GM19463 (cell line): Measurements from ENCODE around the gene GDI2.
"Not testable (repeated sequence)": the region's sequence is repeated elsewhere in the genome, so short reads cannot be mapped to it uniquely, and the experiment has no call there.

Source experiments
- ATAC-seq: cut with Tn5 transposase; IDR thresholded peaks from one replicate; pipeline ENCODE4 v1.9.1; 2021; ENCODE audit warnings: mild to moderate bottlenecking, moderate library complexity; ENCODE audit not compliant: unreplicated experiment

Gene GDI2

DNA sequence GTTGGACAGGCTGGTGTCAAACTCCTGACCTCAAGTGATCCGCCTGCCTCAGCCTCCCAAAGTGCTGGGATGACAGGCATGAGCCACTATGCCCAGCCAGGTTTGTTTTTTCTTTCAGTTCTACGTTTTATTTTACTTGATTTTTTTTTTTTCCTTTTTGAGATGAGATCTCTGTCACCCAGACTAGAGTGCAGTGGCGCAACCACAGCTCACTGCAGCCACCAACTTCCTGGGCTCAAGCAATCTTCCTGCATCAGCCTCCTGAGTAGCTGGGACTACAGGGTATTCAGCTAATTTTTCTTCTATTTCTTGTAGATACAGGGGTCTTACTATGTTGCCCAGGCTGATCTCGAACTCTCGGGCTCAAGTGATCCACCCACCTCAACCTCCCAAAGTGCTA lies 24.3 kb downstream of the GDI2 start:
- ATAC-seq, result no peak

DNA sequence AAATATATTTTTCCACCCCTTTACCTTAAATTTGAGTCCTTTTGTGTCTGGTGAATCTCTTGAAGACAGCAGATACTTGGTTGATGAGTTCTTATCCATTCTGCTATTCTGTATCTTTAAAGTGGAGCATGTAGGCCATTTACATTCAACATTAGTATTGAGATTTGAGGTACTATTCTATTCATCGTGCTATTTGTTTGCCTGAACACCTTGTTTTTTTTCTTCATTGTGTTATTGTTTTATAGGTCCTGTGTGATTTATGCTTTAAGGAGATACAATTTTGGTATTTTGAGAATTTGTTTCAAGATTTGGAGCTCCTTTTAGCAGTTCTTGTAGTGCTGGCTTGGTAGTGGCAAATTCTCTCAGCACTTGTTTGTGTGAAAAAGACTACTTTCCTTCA lies 29.9 kb downstream of the GDI2 start:
- ATAC-seq, result no peak

DNA sequence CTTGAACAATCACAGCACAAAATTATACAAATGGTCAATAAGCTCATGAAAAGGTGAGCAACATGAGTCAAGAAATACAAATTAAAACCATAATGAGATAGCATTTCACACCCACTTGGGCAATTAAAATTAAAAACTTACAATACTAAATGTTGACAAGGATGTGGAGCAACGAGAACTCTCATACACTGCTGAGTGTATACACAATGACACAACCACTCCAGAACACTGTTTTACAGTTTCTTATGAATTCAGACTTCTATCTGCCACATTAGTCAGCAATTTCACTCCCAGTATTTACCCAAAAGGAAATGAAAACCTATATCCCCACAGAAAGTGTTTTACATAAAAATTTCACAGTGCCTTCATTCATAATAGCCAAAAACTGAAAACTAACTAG lies 31.1 kb downstream of the GDI2 start:
- ATAC-seq, result no peak

DNA sequence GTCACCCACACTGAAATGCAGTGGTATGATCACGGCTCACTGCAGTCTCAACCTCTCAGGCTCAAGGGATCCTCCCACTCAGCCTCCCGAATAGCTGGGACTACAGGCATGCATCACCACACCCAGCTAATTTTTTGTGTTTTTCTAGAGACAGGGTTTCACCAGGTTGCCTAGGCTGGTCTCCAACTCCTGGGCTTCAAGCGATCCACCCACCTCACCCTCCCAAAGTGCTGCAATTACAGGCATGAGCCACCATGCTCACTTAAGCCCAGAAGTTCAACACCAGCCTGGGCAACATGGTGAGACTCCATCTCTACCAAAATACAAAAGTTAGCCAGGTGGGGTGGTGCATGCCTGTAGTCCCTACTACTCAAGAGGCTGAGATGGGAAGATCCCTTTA lies 33.5 kb downstream of the GDI2 start:
- ATAC-seq, result no peak

DNA sequence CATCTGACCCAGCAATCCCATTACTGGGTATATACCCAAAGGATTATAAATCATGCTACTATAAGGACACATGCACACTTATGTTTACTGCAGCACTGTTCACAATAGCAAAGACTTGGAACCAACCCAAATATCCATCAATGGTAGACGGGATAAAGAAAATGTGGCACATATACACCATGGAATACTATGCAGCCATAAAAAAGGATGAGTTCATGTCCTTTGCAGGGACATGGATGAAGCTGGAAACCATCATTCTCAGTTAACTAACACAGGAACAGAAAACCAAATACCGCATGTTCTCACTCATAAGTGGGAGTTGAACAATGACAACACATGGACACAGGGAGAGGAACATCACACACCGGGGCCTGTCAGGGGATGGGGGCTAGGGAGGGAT lies 35.5 kb downstream of the GDI2 start:
- not testable (repeated sequence) for ATAC-seq

DNA sequence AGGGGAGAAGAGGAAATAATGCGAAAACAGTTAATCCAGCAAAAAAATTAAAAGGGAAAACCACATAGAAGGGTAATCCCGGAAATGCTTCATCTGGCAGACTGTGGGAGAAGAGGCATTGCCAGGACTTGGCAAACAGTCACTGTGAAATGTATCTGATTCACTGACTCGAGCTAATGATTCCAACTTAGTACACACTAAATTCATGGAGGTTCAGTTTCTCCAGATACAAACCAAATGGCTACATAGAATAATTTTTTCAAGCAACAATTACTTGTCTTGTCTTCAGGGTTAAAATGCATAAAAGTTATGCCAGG lies 36.4 kb downstream of the GDI2 start:
- no peak for ATAC-seq

DNA sequence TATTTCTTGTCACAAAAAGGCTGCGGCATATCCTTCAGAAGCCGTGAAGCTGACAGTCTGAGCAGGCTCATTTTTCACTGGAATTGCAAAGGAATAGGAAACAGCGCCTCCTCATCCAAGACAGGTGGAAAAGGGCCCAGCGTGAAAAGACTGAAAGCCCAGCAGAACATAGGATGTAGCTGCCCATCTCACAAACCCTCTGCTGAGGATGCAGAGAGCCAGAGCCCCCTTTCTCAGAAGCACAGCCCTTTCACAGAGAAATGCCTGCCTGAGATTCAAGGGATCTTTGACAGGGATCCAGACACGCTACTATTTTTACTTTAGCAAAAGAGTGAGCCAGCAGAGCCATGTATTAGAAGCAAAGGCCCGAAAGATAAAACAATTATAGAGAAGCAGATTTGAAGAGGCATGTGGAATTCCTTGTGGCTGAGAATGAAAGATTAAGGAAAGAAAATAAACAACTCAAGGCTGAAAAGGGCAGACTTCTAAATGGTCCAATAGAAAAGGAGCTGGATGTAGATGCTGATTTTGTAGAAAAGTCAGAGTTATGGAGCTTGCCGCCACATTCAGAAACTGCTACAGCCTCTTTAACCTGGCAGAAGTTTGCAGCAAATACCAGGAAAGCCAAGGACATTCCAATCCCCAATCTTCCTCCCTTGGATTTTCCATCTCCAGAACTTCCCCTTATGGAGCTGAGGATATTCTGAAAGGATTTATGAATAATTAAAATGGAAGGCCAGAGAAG lies 36.9 kb downstream of the GDI2 start:
- no peak for ATAC-seq

DNA sequence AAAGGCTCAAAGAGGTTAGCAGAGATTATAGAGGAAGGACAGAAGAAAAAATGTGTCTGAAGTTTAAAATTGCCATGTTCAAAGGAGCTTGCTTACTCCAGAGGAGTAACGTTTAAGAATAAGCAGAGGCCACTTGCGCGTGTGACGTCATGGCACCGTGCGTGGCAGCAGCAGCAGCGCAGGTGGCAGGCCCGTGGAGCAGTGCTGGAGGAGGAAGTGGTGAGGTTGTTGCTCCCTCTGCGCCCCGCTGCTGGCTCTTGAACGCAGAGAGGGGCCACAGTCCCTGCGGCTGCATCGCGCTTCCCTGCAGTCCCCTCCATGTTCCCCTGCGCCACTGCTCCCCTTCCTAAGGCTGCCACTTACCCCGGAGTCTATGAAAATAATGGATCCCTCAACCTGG lies 37.5 kb downstream of the GDI2 start:
- no peak for ATAC-seq

DNA sequence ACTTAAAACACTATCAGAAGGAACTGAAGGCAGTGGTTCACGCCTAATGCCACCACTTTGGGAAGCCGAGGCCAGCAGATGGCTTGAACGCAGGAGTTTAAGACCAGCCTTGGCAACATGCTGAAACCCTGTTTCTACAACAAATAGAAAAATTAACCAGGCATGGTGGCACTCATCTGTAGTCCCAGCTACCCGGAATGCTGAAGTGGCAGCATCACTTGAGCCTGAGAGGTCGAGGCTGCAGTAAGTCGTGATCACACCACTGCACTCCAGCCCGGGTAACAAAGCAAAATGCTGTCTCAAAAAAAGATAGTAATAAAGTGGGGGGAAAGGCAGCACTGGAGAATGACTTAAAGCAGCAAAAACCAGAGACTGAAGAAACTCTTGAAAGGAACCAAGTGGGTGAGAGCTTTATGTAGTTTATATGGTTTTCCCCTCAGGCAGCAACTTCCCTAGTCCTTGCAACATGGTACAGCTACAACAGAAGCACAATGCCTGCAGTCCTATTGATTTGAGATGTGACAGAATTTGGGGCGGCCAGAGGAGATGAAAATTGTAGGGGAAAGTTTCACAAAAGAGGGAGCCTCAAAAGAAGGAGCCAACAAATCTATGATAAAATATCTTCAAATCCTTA lies 38.1 kb downstream of the GDI2 start:
- no peak for ATAC-seq

DNA sequence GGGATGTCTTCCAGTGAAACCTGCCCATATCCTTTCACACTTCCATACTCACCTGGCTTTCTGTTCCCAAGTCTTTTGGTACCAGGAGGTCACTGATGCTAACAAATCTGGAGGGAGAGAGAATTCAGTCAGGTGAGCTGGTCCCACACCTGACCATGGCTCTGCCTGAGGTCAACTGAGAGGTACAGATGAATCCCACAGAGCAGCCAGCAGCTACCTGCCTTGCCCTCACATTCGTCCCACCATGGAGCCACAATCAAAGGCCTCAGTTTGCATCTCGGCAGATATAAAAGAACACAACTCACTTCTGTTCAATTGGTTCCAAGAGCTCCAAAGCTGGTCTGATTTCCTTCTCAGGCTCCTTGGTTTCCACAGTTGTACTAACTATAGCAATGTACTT lies 47.0 kb downstream of the GDI2 start:
- ATAC-seq, result no peak

DNA sequence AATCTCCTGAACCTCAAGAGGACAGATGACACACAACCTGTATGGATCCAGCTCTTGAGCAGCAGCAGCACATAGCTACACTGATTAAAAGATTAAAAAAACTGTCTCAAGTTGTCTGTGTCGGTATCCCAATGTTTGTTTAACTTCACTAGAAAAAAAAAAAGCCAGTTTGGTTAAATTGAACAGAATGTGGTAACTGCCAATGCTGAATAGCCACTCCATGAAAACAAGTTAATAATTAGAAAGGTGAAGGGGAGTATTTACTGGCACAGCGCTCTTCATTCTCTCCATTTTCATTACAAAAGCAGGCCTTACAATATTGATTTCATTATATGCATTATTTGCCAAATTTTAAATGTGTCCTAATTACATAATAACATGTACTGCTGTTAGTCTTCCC lies 47.6 kb downstream of the GDI2 start:
- ATAC-seq, result no peak

DNA sequence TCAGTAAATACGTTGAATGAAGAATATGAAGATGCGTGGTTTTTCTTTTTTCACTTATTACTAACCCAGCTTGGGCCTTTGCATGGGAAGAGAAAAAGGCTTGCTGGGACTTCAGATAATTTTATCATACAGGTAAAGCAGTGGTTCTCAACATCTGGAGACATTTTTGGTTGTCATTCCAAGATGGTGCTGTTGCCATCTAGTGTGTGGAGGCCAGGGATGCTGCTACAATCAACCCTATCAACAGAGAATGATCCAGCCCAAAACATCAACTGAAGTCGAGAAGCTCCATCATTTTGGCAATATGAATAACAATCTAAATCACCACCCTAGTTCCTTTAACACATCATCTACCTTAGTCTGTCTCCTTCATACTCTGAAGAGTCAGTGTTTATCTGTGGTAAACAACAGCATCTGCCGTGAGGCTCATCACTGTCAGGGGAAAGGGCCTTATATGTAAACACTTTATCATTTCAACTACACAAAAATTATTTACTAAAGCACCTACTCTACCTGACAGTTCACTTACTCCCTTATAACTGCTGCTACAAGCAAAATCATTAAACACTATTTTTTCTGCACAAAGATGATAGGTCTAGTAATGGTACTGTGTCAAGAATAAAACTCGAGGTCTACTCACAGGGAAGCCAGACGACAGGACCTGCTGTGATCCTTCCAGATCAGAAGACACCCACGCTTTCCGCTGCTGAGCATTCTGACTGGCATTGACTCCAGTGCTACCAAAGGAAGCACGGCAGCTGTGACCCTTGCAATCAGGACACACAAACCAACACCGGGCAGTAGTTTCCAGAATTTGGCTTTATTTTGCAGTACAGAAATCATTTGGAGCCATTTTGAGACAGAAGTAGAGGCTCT lies 48.6 kb downstream of the GDI2 start:
- no peak for ATAC-seq

DNA sequence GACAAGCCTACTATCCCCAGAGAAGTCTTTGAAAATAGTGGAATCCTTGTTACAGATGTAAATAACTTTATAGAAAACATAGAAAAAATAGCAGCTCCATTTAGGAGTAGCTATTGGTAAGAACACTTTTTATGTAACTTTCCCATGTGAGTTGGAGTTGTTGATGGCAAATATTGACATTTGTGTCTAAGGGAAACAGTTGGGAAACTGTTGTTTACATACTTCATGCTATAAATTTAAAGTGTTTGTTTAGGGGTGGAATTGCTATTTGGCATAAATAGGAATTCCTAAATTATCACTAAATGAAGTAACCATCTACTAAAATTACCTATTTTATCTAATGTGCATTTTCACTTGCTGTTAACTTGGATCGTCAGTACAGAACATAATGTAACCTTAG lies 50.7 kb downstream of the GDI2 start:
- no peak for ATAC-seq

DNA sequence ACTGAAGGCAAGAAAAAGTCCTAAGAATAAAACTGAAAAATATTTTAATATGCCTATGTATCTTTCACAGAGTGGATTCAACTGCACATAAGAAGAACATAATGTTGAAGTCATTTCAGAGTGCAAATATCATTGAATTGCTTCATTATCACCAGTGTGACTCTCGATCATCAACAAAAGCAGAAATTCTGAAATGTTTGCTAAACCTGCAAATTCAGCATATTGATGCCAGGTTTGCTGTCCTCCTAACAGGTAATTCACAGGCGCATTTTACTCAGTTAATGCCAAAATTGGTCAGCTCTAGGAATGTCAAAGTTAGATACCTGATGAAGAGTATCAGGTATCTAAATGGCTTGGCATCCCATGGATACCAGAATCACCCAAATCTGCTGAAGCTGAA lies 52.0 kb downstream of the GDI2 start:
- no peak for ATAC-seq

DNA sequence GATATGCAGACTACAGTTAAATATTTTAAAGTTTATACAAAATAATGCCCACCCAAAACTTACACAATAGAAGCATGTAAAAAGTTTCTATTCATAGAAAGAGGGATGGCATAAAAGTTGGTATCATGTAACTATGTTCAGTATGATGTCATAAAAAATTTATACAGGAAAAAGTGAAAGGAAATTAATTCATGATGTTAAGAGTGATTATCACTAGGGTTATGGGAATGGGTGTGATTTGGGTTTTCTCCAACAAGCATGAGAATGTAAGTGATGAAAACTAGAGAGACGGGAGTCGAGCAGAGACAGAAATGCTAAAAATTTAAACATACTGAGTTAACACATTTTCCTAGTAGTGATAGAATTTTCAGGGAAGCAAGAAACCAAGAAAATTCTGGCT lies 52.7 kb downstream of the GDI2 start:
- ATAC-seq, result no peak

DNA sequence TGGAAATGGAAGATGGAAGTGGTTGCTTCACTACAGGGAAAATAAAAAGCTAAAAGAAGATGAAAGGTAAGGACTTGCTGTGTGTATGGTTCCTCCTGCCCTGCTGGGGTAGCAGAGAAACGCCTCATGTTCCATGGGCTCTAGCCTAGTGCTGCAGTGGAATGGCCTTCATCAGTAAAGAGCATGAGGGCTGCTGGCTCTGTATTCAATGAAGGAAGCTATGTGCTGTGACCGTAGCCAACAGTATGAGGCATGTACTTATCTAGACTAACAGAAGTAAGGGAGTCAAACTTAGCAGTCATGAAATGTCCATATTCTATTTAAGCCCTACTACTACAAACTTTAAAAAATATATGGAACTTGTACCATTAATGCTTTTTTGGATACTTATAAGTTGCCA lies 54.3 kb downstream of the GDI2 start:
- ATAC-seq, result no peak

DNA sequence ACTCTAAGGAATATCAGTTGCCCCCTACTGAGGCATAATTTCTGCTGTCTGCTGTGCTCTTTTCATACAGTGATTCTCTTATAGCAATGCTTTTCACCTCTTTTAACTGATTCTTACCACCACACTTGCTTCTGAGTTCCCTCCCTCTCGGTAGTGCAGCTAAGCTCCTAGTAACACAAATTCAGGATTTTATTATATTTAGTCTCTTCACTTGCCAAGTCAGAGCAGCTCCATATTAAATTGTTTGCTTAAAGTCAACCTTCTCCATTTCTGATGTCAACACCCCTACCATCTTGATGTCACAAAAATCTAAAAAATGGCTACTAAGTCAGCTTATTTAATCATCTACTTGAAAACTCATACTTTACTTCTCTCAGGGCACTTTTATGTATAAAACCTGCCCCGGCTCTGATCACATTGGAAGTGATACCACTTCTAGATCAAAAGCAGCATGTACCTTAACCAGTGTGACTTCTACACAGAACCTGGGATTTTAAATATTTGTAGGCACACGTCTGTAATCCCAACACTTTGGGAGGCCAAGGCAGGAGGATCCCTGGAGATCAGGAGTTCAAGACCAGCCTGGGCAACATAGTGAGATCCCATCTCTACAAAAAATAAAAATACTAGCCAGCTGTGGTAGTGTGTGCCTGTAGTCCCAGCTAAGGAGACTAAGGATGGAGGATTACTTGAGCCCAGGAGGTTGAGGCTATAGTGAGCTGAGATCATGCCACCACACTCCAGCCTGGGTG lies 55.3 kb downstream of the GDI2 start:
- ATAC-seq, result no peak

DNA sequence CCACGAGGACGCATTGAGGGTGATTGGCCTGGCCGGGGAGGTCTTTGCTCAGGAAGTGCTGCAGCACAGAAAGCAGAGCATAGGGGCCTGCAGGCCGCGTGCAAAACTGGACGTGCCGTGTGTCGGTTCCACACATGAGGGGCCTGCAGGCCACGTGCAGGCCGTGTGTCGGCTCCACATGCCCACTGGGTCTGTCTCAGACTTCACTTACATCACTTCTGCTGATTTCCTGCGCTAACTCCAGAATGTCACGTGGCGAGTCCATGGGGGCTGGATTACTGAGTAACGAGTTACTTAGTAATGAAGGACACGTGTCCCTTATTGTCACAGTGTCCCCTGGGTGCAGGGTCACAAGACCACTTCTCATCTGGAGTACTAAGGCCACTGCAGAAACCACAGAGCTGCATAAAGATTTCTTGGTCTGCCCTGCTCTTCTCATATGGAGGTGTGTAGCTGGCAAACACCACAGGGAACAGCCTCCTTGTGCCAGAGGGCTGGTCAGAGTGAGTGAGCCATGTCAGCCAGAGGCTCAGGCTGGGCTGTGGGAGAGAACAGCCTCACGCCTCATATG lies 60.8 kb downstream of the GDI2 start:
- ATAC-seq, result no peak

DNA sequence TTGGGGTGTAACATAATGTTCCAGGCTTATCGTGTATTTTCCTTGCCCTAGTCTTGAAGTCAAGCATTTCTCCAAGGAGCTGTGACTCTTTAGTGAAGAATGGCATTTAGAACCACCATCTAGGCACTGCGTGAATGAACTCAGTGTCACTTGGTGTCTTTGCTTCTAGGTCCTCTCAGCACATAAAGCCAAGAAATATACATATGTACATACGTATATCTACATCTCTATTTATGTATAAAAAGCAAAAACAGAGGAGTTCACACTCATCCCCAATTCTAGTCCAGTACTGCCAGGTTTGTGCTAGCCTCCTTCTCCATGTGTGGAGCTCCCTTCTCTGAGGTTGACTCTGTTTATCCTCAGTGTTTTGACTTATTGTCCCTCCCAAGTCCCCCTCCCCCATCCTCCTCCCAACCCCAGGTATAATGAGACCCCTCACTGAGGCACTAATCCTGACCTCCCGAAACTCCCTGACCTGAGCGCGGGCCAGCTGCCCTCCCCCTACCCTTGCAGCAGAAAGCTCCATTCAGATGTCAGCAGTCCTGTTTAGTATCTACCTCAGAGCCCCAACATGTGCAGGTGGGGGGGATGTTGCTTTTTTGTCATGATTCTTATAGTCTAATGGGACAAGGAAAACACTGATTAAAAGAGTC lies 61.5 kb downstream of the GDI2 start:
- ATAC-seq, result no peak

DNA sequence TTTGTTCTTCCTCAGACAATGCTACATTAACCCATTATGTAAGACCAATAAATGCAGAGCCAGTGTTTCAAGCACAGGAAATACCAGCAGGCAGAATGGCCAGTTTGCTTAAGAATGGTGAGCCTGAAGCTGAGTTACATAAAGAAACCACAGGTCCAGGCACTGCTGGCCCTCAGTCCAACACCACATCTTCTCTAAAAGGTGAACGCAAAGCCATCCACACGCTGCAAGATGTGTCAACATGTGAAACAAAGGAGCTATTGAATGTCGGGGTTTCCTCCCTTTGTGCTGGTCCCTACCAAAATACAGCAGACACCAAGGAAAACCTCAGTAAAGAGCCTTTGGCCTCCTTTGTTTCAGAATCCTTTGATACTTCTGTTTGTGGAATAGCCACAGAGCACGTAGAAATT lies 64.8 kb downstream of the GDI2 start:
- no peak for ATAC-seq

DNA sequence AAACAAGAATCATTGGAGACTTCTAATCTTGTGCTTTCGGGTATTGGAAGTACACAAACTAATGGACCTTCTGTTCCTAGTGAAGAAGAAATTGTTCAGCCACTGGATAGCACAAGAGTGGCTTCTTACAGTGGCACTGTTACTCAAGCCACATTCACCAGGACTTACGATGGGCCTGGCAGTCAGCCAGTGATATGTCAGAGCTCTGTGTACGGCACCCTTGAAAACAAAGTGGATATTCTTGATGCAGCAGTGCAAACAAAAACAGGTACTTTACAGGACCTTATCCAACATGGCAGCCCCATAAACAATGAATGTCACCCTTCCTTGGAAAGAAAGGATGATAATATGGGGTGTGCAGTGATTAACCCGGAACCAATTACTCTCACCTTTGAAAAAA lies 67.0 kb downstream of the GDI2 start:
- no peak for ATAC-seq
